ENCODE results near the gene ABCC5.

ABCC5 gene

GRCh38 chr3:183968666-183969245, 48.9 kb downstream of the ABCC5 start:
- no peak for DNase-seq

- DNase-seq: no peak
These were observed 50.0 kb downstream of the ABCC5 start for GRCh38 chr3:183967693-183968092.

- DNase-seq: no peak
These were observed 51.3 kb downstream of the ABCC5 start for GRCh38 chr3:183966361-183966791.

GRCh38 chr3:183962807-183963206, 54.9 kb downstream of the ABCC5 start:
- no peak for DNase-seq

- no peak for DNase-seq
These were observed 58.5 kb downstream of the ABCC5 start for GRCh38 chr3:183959214-183959613.

GRCh38 chr3:183958775-183959174, 58.9 kb downstream of the ABCC5 start:
- no peak for DNase-seq

- DNase-seq: no peak
These were observed 59.5 kb downstream of the ABCC5 start for GRCh38 chr3:183958226-183958625.

GRCh38 chr3:183954875-183955274, 62.8 kb downstream of the ABCC5 start:
- no peak for DNase-seq

GRCh38 chr3:183953471-183954070, 64.1 kb downstream of the ABCC5 start:
- no peak for DNase-seq

GRCh38 chr3:183951459-183951858, 66.2 kb downstream of the ABCC5 start:
- DNase-seq: no peak

- DNase-seq: no peak
These were observed 68.0 kb downstream of the ABCC5 start for GRCh38 chr3:183949690-183950089.

- no peak for DNase-seq
These were observed 71.6 kb downstream of the ABCC5 start for GRCh38 chr3:183946037-183946436.

- no peak for DNase-seq
These were observed 72.9 kb downstream of the ABCC5 start for GRCh38 chr3:183944775-183945174.

GRCh38 chr3:183943739-183944138, 73.9 kb downstream of the ABCC5 start:
- DNase-seq: no peak

GRCh38 chr3:183941216-183941615, 76.5 kb downstream of the ABCC5 start:
- no peak for DNase-seq

- DNase-seq: no peak
These were observed 79.9 kb downstream of the ABCC5 start for GRCh38 chr3:183937601-183938286.

GRCh38 chr3:183933160-183933559, 84.5 kb downstream of the ABCC5 start:
- no peak for DNase-seq

GRCh38 chr3:183931881-183932280, 85.8 kb downstream of the ABCC5 start:
- no peak for DNase-seq

- no peak for DNase-seq
These were observed 87.6 kb downstream of the ABCC5 start for GRCh38 chr3:183930086-183930485.

- no peak for DNase-seq
These were observed 90.6 kb downstream of the ABCC5 start for GRCh38 chr3:183927059-183927458.

GRCh38 chr3:183924956-183925355, 92.7 kb downstream of the ABCC5 start:
- DNase-seq: no peak

GRCh38 chr3:183924543-183924942, 93.1 kb downstream of the ABCC5 start:
- DNase-seq: no peak

- DNase-seq: no peak
These were observed 95.3 kb downstream of the ABCC5 start for GRCh38 chr3:183922421-183922820.

- DNase-seq: no peak
These were observed 96.6 kb downstream of the ABCC5 start for GRCh38 chr3:183921096-183921495.

All from CD4-positive, alpha-beta T cell treated with Interleukin-17A for 4 hours (primary cell).